Fibroblast of the aortic adventitia (primary cell): ENCODE measurements around the gene HTRA3. TPM values are rescaled to one million over a fixed set of nuclear protein-coding genes. Genes with fewer than 3 reads are reported as not detected.

Source experiments
- DNase-seq: peaks from one replicate; pipeline ENCODE4 v3.0.0-alpha.2; 2010; ENCODE audit warnings: low read depth
- H3K4me3 ChIP-seq: 2 replicates; pipeline ENCODE4 v1.5.1; 2011; ENCODE audit warnings: low read depth, mild to moderate bottlenecking, control low read depth, low read length, moderate library complexity
- total RNA-seq: library from RNA; depleted of rRNA; stranded (reverse); fragments of >200 nt; gene quantifications from 2 replicates; pipeline ENCODE4 v1.2.3, GENCODE V29; 2012; ENCODE audit warnings: low replicate concordance
- TF ChIP-seq, protein P1 (sequence below): IDR thresholded peaks from 2 replicates; pipeline ENCODE4 v1.5.1; 2011; ENCODE audit warnings: mild to moderate bottlenecking, low read length, control low read depth, inconsistent platforms; ENCODE audit not compliant: insufficient read depth

HTRA3 gene
- total RNA-seq, 1 donor: 7.6 TPM

- no peak overlapping the region for H3K4me3 ChIP-seq
- TF ChIP-seq, protein P1, sequence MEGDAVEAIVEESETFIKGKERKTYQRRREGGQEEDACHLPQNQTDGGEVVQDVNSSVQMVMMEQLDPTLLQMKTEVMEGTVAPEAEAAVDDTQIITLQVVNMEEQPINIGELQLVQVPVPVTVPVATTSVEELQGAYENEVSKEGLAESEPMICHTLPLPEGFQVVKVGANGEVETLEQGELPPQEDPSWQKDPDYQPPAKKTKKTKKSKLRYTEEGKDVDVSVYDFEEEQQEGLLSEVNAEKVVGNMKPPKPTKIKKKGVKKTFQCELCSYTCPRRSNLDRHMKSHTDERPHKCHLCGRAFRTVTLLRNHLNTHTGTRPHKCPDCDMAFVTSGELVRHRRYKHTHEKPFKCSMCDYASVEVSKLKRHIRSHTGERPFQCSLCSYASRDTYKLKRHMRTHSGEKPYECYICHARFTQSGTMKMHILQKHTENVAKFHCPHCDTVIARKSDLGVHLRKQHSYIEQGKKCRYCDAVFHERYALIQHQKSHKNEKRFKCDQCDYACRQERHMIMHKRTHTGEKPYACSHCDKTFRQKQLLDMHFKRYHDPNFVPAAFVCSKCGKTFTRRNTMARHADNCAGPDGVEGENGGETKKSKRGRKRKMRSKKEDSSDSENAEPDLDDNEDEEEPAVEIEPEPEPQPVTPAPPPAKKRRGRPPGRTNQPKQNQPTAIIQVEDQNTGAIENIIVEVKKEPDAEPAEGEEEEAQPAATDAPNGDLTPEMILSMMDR: no peak
- DNase-seq: no peak
Observed at GRCh38 chr4:8235224-8235623, 34.3 kb upstream of the HTRA3 start.

DNA sequence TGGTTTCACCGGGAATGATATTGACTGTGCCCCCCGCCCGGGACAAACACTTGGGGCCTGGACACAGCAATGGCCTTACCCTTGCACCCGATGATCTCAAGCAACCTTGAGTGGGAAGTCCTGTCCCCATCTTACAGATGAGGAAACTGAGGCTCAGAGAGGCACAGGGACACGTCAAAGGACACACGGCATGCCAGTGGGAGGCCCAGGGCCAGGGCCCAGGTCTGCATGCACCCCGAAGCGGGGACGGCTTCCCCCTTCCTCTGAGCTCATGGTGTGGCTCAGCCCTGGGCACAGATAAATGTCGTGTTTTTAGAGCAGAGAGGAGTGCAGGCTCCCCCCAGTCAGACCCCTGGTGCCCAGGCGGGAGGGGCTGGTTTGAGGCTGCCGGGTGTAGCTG, 33.9 kb upstream of the HTRA3 start:
- no peak overlapping the region for H3K4me3 ChIP-seq
- TF ChIP-seq, protein P1: no peak

DNA sequence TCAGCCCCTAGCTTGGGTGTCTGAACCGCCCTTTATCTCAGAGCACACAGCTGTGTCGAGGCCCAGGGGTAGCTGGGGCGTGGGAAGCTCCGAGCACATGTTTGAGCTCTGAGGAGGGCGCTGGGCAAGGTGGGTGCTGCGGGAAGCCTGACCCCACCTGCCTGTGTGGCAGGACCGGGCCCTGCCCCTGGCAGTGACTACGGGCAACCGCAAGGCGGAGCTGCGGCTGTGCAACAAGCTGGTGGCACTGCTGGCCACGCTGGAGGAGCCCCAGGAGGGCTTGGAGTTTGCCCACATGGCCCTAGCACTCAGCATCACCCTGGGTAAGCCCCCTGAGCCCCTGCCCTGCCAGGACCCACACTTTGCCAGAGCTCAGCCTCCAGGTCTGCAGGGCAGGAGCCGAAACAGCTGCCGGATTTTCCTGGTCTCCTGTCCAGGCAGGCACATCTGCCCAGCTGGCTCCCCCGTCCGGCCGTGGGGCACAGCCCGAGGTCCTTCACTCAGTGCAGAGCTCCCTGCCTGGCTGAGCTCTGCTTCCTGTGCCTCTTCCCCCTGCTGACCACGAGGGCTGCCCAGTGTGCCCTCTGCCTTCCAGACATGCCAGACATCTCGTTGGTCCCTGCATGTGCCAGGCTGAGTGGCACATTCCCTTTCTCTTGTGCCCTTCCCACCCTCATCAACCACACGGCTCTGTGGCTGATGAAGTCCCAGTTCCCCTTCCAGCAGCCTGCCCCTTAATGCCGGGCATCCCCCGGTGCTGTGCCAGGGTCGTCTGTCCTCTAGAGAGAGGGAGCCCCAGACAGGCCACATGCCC, 33.2 kb upstream of the HTRA3 start:
- no peak overlapping the region for H3K4me3 ChIP-seq
- TF ChIP-seq, protein P1: no peak
- DNase-seq: no peak

More for the DNA sequence above, 33.9 kb upstream of the HTRA3 start:
- DNase-seq: no peak

DNA sequence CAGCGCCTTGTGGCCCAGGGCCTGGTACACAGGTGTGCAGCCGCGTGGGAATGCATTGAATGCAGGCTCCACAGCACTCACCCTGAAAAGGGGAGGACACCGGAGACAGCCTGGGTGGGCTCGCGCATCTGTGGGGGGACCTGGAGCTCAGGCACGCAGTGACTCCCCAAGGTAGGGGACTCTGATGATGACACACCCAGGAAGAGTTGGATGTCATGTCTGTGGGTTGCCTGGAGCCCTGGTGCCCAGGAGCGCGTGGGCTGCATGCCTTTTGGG, 32.7 kb upstream of the HTRA3 start:
- TF ChIP-seq, protein P1: no peak
- H3K4me3 ChIP-seq: no peak overlapping the region
- DNase-seq: no peak

DNA sequence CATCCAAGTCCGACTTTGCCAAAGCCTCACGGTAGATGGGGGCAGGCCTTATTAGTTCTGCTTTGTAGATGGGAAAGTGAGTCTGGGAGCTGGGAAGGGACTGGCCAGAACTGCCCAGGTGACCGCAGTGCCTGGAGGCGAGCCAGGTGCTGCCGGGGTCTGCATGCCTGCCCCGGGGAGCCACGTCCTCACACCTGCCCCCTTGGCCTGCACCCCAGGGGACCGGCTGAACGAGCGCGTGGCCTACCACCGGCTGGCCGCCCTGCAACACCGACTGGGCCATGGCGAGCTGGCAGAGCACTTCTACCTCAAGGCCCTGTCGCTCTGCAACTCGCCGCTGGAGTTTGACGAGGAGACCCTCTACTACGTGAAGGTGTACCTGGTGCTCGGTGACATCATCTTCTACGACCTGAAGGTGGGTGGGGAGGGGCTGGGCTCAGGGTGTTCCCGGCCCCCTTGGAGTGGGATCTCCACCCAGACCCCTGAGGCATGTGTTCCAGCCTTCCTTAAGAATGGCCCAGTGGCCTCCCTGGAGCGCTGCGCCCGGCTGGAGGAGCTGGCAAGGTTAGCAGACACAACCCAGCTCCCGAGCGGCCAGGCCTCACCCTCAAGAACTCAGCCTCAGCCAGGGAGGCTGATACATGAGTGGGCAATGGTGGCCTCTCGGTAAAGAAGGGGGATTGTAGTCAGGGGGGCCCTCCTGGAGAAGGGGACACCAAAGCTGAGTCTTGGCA, 32.1 kb upstream of the HTRA3 start:
- DNase-seq: no peak
- no peak overlapping the region for H3K4me3 ChIP-seq
- TF ChIP-seq, protein P1: no peak

DNA sequence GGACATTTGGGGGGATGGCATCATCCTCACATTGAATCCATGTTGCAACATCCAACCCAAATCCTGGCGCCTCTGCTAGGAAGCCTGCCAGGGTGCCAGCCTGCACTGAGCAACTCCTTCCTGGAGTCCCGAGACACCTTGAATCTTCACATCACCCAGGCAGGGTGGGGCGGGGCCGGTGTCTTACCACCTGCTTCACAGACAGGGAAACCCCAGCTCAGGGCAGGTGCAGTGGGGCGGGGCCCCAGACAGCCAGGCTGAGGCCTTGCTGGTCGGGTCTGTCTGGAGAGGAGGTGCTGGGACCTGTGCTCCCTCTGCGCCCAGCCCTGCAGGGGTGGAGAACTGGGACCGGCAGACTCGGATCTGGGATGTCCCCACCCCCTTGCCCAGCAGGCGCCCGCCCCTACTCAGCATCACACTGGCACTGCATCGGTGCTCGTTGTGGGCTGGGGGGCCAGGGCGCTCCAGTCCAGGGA, 31.5 kb upstream of the HTRA3 start:
- TF ChIP-seq, protein P1: no peak
- H3K4me3 ChIP-seq: no peak overlapping the region
- no peak for DNase-seq
